Stomach (tissue), 9 donors: ENCODE results near the gene OSTM1. TPM values are rescaled to one million over a fixed set of nuclear protein-coding genes. Genes with fewer than 3 reads are reported as not detected.

Source experiments
- DNase-seq, 2 donors: peaks; one replicate each; pipeline versions ENCODE4 v3.0.0 to v3.0.0-alpha.2; 2013 to 2019
- H3K27ac ChIP-seq, 5 donors: fragments of 200-600 bp in 4 of 5; sonication (generic) in 4 of 5; one replicate each; pipeline ENCODE4 v1.5.1; 2013 to 2019; ENCODE audit warnings: mild to moderate bottlenecking in 1 of 5, moderate library complexity in 1 of 5
- H3K27me3 ChIP-seq, 3 donors: fragments of 200-600 bp; sonication (generic); one replicate each; pipeline ENCODE4 v1.5.1; 2017 to 2019; ENCODE audit warnings: mixed run types in 1 of 3
- H3K36me3 ChIP-seq, 4 donors: fragments of 200-600 bp; sonication (generic); 1 replicate in 3 of 4; 2 replicates in 1 of 4; pipeline ENCODE4 v1.5.1; 2016 to 2019
- H3K4me1 ChIP-seq, 4 donors: fragments of 200-600 bp; sonication (generic); one replicate each; pipeline ENCODE4 v1.5.1; 2016 to 2019
- H3K4me3 ChIP-seq, 4 donors: fragments of 200-600 bp; sonication (generic) in 3 of 4; one replicate each; pipeline ENCODE4 v1.5.1; 2016 to 2019; ENCODE audit warnings: mild to moderate bottlenecking in 1 of 4
- H3K9me3 ChIP-seq, 4 donors: fragments of 200-600 bp; sonication (generic); one replicate each; pipeline ENCODE4 v1.5.1; 2016 to 2019
- EP300 ChIP-seq: sonication (generic); formaldehyde crosslinking; IDR thresholded peaks from one replicate; pipeline ENCODE4 v1.6.1; 2017; ENCODE audit warnings: antibody characterized with exemption
- POLR2A ChIP-seq, 4 donors: fragments of 450-650 bp; IDR thresholded peaks; one replicate each; pipeline ENCODE4 v1.6.1; 2016; ENCODE audit warnings: antibody characterized with exemption in 4 of 4, control low read depth in 2 of 4, mild to moderate bottlenecking in 1 of 4, moderate library complexity in 1 of 4
- POLR2AphosphoS5 ChIP-seq, 3 donors: sonication (generic); formaldehyde crosslinking; IDR thresholded peaks; one replicate each; pipeline ENCODE4 v1.6.1; 2016; ENCODE audit warnings: antibody characterized with exemption in 3 of 3
- WGBS, 5 donors: extraction: QIAGEN DNeasy Blood & Tissue Kit in 3 of 5; methylation state at CpG; one replicate each; pipeline versions ENCODE4 v1.1.5 to v1.1.7; 2013 to 2018; 5-methylcytosine and 5-hydroxymethylcytosine counted together
- intact Hi-C: fragments of 100-400 bp; cut with DNase I; formaldehyde crosslinking; loops from one replicate; pipeline ENCODE4 v1.15.1; 2023; ENCODE audit warnings: low total_unique reads
- polyA plus RNA-seq, 3 donors: library from polyadenylated mRNA; stranded (reverse); fragments of 200-250 nt; gene quantifications; one replicate each; pipeline ENCODE4 v1.2.3, GENCODE V29; 2013
- total RNA-seq, 5 donors: library from RNA; depleted of rRNA; stranded (reverse); fragments of >200 nt; gene quantifications; one replicate each; pipeline versions ENCODE4 v1.1.0 to v1.2.3, GENCODE V29; 2014 to 2016
- TF ChIP-seq, protein P1 (sequence below), 7 experiments: fragments of 450-650 bp in 4 of 7; fragments of 200-600 bp in 3 of 7; sonication (generic) in 3 of 7; IDR thresholded peaks; one replicate each; pipeline ENCODE4 v1.5.1; 2016 to 2019; ENCODE audit warnings: antibody characterized with exemption in 7 of 7, control low read depth in 2 of 7, mild to moderate bottlenecking in 1 of 7
- donor health status: healthy with polysubstance abuse.
- donor health status: Bipolar disorder and iron deficiency.
- donor health status: healthy.

Gene OSTM1
- total and polyA plus RNA-seq, 8 donors = 6.0 to 420 (median 19.6) TPM

GRCh38 chr6:108120311-108120710, 45.8 kb upstream of the OSTM1 start:
- 66 to 82% (median 73%) methylated on average over 12 of the region's 12 CpGs for WGBS, 5 donors
- no peaks in the 10 kb centered on the region for H3K36me3 ChIP-seq
- no peak for DNase-seq
- H3K27me3 ChIP-seq = peaks cover 22 to 100% (median 83%) of the 10 kb centered on the region in 3 donors
- H3K9me3 ChIP-seq = peaks cover 0 to 4% (median 0%) of the 10 kb centered on the region in 4 donors
- intact Hi-C loops = no loop called here
- H3K4me3 ChIP-seq = no peak overlapping the region
- H3K27ac ChIP-seq = no peak overlapping the region
- H3K4me1 ChIP-seq = peaks cover 32 to 41% (median 38%) of the 10 kb centered on the region in 4 donors
- no peak for TF ChIP-seq POLR2AphosphoS5 (IDR thresholded peaks at IDR 0.05)
- TF ChIP-seq POLR2A (IDR thresholded peaks at IDR 0.05) = no peak
- TF ChIP-seq, protein P1, sequence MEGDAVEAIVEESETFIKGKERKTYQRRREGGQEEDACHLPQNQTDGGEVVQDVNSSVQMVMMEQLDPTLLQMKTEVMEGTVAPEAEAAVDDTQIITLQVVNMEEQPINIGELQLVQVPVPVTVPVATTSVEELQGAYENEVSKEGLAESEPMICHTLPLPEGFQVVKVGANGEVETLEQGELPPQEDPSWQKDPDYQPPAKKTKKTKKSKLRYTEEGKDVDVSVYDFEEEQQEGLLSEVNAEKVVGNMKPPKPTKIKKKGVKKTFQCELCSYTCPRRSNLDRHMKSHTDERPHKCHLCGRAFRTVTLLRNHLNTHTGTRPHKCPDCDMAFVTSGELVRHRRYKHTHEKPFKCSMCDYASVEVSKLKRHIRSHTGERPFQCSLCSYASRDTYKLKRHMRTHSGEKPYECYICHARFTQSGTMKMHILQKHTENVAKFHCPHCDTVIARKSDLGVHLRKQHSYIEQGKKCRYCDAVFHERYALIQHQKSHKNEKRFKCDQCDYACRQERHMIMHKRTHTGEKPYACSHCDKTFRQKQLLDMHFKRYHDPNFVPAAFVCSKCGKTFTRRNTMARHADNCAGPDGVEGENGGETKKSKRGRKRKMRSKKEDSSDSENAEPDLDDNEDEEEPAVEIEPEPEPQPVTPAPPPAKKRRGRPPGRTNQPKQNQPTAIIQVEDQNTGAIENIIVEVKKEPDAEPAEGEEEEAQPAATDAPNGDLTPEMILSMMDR (IDR thresholded peaks at IDR 0.05) = no peak
- TF ChIP-seq EP300 = no peak

GRCh38 chr6:108119769-108120141, 45.2 kb upstream of the OSTM1 start:
- H3K4me3 ChIP-seq = peak overlapping the region in 2 of 4 donors; percentile 55 to 94
- no peak for DNase-seq
- peaks cover 38 to 47% (median 44%) of the 10 kb centered on the region in 4 donors for H3K4me1 ChIP-seq
- no peaks in the 10 kb centered on the region for H3K36me3 ChIP-seq
- WGBS, 5 donors = 42 to 65% (median 49%) methylated on average over 22 to 24 of the region's 24 CpGs
- H3K9me3 ChIP-seq = peaks cover 0 to 4% (median 0%) of the 10 kb centered on the region in 4 donors
- TF ChIP-seq, protein P1 (IDR thresholded peaks at IDR 0.05) = no peak
- TF ChIP-seq POLR2A (IDR thresholded peaks at IDR 0.05) (no peak), POLR2AphosphoS5 (IDR thresholded peaks at IDR 0.05) (no peak), EP300 (no peak)
- H3K27ac ChIP-seq = no peak overlapping the region
- H3K27me3 ChIP-seq = peaks cover 22 to 100% (median 89%) of the 10 kb centered on the region in 3 donors
- intact Hi-C loops = loop anchor here (5.0 to 10.0 kb wide), 3 partner anchors 143 to 405 kb away; partner anchors contain the start of gene SNX3

DNA sequence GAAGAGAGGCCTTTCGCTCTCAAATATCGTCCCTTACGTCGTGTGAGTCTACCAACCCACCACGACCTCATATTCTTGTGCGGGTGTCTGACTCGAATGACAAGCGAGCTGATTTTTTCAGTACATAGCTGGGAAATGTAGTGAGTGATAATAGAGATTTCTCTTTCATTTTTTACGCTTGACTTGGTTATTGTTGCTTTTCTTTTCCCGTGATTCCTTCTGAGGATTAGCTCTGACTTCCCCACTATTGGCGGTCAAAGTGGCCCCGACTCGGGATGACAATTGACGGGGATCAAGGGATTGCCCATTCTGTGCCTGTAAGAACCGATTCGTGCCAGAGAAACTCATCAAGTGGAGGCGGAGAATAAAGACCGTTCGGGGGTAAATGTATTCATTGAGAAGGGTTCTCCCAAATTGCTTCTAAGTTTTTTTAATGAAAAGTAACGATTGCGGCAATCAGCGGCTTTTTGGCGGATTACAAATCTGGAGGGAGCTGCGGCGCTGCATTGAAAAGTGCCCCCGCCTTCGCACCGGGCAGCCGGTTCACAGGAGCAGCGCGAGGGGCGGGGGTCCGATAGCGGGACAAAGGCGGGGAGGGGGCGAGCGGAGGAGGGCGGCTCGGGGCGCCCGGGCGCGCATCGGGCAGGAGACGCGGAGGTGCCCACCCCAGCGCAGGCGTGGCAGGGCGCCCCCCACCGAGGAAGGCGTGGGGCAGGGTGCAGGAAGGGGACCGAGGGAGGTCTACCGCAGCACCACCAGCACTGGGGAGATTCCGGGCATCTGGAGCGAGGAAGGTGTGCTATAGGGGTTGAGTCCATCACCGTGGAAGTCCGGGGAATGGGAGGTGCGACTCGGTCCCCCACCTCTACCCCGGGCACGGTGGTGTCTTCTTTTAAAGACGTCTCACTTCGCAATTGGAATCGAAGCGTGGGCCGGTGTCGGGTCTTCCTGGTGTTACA, 44.5 kb upstream of the OSTM1 start:
- TF ChIP-seq EP300 (no peak), POLR2AphosphoS5 (IDR thresholded peaks at IDR 0.05) (no peak), POLR2A (IDR thresholded peaks at IDR 0.05) (no peak)
- TF ChIP-seq, protein P1 (IDR thresholded peaks at IDR 0.05) = no peak
- WGBS, 5 donors = 3 to 7% (median 6%) methylated on average over 50 to 67 of the region's 67 CpGs
- Histone ChIP-seq H3K27ac (no peak overlapping the region), H3K27me3 (peaks cover 23 to 100% (median 88%) of the 10 kb centered on the region in 3 donors), H3K9me3 (no peaks in the 10 kb centered on the region), H3K4me1 (peaks cover 44 to 54% (median 50%) of the 10 kb centered on the region in 4 donors), H3K36me3 (no peaks in the 10 kb centered on the region), H3K4me3 (peak overlapping the region; percentile 51 to 94 (median 60))
- intact Hi-C loops = loop anchor here (5.0 to 10.0 kb wide), 3 partner anchors 143 to 406 kb away; partner anchors contain the start of gene SNX3
- peak in 1 of 2 donors; percentile 22 for DNase-seq

DNA sequence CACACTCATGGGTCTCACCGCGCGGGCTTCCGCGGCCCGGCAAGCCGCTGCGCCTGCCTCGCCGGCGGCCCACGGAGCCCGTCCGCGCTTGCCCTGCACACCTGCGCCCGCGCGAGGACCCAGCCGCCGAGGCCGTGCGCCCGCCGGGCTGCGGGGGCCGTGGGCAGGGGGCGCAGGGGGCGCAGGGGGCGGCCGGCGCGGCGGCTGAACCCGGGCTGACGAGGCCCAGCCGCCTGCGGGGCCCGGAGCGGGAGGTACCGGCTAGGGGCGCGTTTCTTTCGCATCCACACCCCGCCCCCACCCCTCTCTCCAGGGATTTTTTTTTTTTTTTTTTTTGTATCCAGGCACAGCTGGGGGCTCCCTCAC, 43.8 kb upstream of the OSTM1 start:
- WGBS, 5 donors = 0 to 4% (median 1%) methylated on average over 15 to 45 of the region's 45 CpGs
- intact Hi-C loops = loop anchor here (5.0 to 10.0 kb wide), 3 partner anchors 144 to 406 kb away; partner anchors contain the start of gene SNX3
- DNase-seq = no peak
- Histone ChIP-seq H3K27me3 (peaks cover 27 to 100% (median 89%) of the 10 kb centered on the region in 3 donors), H3K4me1 (peaks cover 51 to 61% (median 57%) of the 10 kb centered on the region in 4 donors), H3K4me3 (peak overlapping the region; percentile 51 to 94 (median 60)), H3K9me3 (no peaks in the 10 kb centered on the region), H3K36me3 (no peaks in the 10 kb centered on the region), H3K27ac (no peak overlapping the region)
- TF ChIP-seq POLR2AphosphoS5 (IDR thresholded peaks at IDR 0.05) = no peak
- TF ChIP-seq EP300 = no peak
- TF ChIP-seq, protein P1 (IDR thresholded peaks at IDR 0.05) = no peak
- no peak for TF ChIP-seq POLR2A (IDR thresholded peaks at IDR 0.05)
